Measurements from ENCODE around the gene RPL10L.

- TF ChIP-seq CTCF (IDR thresholded peaks at IDR 0.05), result no peak
- no peak for TF ChIP-seq POLR2A (IDR thresholded peaks at IDR 0.05)
Measured at GRCh38 chr14:46626876-46627275, 24.7 kb downstream of the RPL10L start.
